ENCODE results near the gene ZDHHC4. TPM values are rescaled to one million over a fixed set of nuclear protein-coding genes. Genes with fewer than 3 reads are reported as not detected.

Gene ZDHHC4
- total RNA-seq, 4 donors from 2014 or later = 29.6 to 52.0 (median 44.8) TPM

DNA sequence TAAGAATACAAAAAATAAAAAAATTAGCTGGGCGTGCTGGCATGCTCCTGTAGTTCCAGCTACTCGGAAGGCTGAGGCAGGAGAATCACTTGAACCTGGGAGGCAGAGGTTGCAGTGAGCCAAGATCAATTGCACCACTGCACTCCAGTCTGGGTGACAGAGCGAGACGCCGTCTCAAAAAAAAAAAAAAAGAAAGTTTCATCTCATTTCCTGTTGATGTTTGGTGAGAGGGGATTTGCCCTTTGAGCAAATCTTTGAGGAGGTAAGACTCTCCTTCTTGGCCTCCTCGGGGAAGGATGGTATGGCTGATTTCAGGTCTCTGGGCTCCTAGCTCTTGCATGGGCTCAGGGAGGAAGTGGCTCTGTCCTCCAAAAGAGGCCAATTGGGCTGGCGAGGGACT, 22.4 kb upstream of the ZDHHC4 start:
- Histone ChIP-seq H3K27ac (no peak overlapping the region), H3K4me3 (no peak overlapping the region), H3K27me3 (no peaks in the 10 kb centered on the region), H3K9me3 (no peaks in the 10 kb centered on the region), H3K4me1 (no peaks in the 10 kb centered on the region), H3K36me3 (no peaks in the 10 kb centered on the region)
- no peak for TF ChIP-seq POLR2A (IDR thresholded peaks at IDR 0.05)
- TF ChIP-seq CTCF (IDR thresholded peaks at IDR 0.05) = no peak
- DNase-seq = no peak

DNA sequence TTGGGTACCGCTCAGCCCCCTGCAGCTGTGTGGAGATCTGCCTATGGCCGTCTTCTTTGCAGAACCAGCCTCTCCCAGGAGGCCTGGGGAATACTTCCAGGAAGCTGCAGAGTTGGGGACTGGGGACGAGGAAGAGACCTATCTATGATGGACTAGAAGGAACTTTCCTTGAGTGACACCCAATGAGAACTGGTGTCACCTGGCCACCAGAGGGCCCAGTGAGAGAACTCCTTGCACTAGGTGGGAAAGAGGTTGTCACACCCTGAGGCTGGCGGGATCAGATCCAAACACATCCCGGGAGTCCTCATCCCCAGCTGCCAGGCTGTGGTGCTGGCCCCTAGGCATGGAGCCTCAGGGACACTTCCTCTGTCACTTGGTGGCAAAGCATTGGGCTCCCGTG, 21.1 kb upstream of the ZDHHC4 start:
- DNase-seq = peak in 1 of 3 donors; percentile 51
- Histone ChIP-seq H3K27ac (no peak overlapping the region), H3K27me3 (no peaks in the 10 kb centered on the region), H3K4me1 (no peaks in the 10 kb centered on the region), H3K4me3 (no peak overlapping the region), H3K9me3 (no peaks in the 10 kb centered on the region), H3K36me3 (no peaks in the 10 kb centered on the region)
- TF ChIP-seq POLR2A (IDR thresholded peaks at IDR 0.05) (no peak), CTCF (IDR thresholded peaks at IDR 0.05) (peak in 2 of 6 experiments; percentile 29 to 32)

GRCh38 chr7:6558837-6559236, 18.4 kb upstream of the ZDHHC4 start:
- DNase-seq = peak in 2 of 3 donors; percentile 25 to 49

DNA sequence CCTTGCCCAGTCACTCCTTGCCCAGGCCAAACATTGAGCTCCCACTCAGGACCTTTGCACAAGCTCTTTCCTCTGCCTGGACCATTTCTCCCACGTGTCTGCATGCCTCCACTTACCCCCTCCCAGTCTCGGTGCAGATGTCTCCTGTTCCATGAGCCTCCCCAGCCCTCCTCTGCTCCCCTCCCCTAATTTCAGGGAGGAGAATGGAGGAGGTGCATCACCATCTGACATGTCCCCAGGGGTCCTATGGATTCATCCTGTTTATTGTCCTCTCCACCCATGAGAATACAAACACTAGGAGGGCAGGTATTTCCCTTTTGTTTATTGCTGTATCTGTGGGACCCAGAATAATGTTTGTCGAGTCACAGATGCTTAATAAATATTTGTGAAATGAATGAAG, 17.4 kb upstream of the ZDHHC4 start:
- H3K9me3 ChIP-seq = no peaks in the 10 kb centered on the region
- DNase-seq = no peak
- no peak overlapping the region for H3K4me3 ChIP-seq
- no peak overlapping the region for H3K27ac ChIP-seq
- H3K27me3 ChIP-seq = no peaks in the 10 kb centered on the region
- TF ChIP-seq POLR2A (IDR thresholded peaks at IDR 0.05) (no peak), CTCF (IDR thresholded peaks at IDR 0.05) (no peak)
- no peaks in the 10 kb centered on the region for H3K4me1 ChIP-seq
- H3K36me3 ChIP-seq = no peaks in the 10 kb centered on the region

More at GRCh38 chr7:6558837-6559236, 18.4 kb upstream of the ZDHHC4 start:
- Histone ChIP-seq H3K9me3 (no peaks in the 10 kb centered on the region), H3K36me3 (no peaks in the 10 kb centered on the region), H3K27ac (no peak overlapping the region), H3K4me3 (no peak overlapping the region), H3K4me1 (no peaks in the 10 kb centered on the region), H3K27me3 (no peaks in the 10 kb centered on the region)
- peak in 4 of 6 experiments; percentile 12 to 38 (median 26) for TF ChIP-seq CTCF (IDR thresholded peaks at IDR 0.05)
- TF ChIP-seq POLR2A (IDR thresholded peaks at IDR 0.05) = no peak

DNA sequence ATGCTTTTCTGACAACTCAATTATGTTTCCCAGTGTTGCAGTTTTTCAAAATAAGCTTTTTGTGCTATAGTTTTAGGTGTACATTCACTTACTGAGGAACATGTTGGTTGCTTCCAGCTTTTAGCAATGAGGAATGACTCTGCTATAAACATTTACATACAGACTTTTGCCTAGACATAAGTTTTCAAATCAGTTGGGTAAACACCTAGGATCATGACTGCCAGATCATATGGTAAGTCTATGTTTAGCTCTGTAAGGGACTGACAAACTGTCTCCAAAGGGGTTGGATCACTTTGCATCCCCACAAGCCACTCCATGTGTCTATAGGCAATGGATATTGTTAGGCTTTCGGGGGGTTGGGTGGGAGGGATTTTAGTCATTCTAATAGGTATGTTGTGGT, 15.1 kb upstream of the ZDHHC4 start:
- no peak overlapping the region for H3K4me3 ChIP-seq
- no peak overlapping the region for H3K27ac ChIP-seq
- H3K9me3 ChIP-seq = no peaks in the 10 kb centered on the region
- no peaks in the 10 kb centered on the region for H3K27me3 ChIP-seq
- TF ChIP-seq POLR2A (IDR thresholded peaks at IDR 0.05) = no peak
- TF ChIP-seq CTCF (IDR thresholded peaks at IDR 0.05) = no peak
- DNase-seq = no peak
- no peaks in the 10 kb centered on the region for H3K4me1 ChIP-seq
- no peaks in the 10 kb centered on the region for H3K36me3 ChIP-seq

All from Peyer's patch (tissue), 4 donors.